Body of pancreas (tissue), 4 donors: ENCODE data around the gene SLC24A3.

Experiments used
- POLR2A ChIP-seq, 3 donors: fragments of 450-650 bp; IDR thresholded peaks; one replicate each; pipeline ENCODE4 v1.6.1; 2016; ENCODE audit warnings: antibody characterized with exemption in 3 of 3, mild to moderate bottlenecking in 2 of 3
- TF ChIP-seq, protein P1 (sequence below), 7 experiments: fragments of 450-650 bp in 4 of 7; fragments of 200-600 bp in 3 of 7; sonication (generic) in 3 of 7; IDR thresholded peaks; one replicate each; pipeline ENCODE4 v1.5.1; 2016 to 2019; ENCODE audit warnings: antibody characterized with exemption in 7 of 7

DNA sequence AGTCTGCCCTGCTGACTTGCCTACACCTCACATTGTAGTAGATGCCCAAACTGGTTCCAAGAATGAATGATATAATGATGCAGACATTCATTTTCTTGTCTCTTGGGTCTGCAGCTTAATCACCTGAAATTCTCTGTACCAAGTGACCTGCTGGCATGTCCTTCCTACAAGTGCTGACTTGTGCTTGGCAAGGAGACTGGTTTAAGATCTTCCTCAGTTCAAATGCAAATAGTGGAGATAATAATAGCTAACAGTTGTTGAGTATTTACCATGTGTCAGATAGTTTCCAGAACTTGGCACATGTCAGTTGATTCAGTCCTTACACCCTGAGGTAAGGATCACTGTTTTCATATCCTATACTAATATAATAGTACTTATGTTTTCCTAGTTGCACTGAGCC lies 223.4 kb downstream of the SLC24A3 start:
- TF ChIP-seq, protein P1, sequence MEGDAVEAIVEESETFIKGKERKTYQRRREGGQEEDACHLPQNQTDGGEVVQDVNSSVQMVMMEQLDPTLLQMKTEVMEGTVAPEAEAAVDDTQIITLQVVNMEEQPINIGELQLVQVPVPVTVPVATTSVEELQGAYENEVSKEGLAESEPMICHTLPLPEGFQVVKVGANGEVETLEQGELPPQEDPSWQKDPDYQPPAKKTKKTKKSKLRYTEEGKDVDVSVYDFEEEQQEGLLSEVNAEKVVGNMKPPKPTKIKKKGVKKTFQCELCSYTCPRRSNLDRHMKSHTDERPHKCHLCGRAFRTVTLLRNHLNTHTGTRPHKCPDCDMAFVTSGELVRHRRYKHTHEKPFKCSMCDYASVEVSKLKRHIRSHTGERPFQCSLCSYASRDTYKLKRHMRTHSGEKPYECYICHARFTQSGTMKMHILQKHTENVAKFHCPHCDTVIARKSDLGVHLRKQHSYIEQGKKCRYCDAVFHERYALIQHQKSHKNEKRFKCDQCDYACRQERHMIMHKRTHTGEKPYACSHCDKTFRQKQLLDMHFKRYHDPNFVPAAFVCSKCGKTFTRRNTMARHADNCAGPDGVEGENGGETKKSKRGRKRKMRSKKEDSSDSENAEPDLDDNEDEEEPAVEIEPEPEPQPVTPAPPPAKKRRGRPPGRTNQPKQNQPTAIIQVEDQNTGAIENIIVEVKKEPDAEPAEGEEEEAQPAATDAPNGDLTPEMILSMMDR (IDR thresholded peaks at IDR 0.05), result no peak
- TF ChIP-seq POLR2A (IDR thresholded peaks at IDR 0.05), result no peak
